PC-3 (cell line): ENCODE results near the gene PAEP.

Source experiments
- CTCF ChIP-seq: fragments of 300-600 bp; sonication (generic); conservative IDR thresholded peaks from 2 replicates; pipeline ENCODE4 v1.5.1; 2017; ENCODE audit warnings: antibody characterized with exemption, low read depth, mild to moderate bottlenecking, low read length
- EZH2 ChIP-seq: fragments of 300-600 bp; sonication (generic); IDR thresholded peaks from one replicate; pipeline ENCODE4 v1.6.1; 2017; ENCODE audit warnings: antibody characterized with exemption, mild to moderate bottlenecking, low read length; ENCODE audit not compliant: unreplicated experiment

- TF ChIP-seq CTCF (no peak), EZH2 (no peak)
Measured at GRCh38 chr9:135611142-135611874, 49.8 kb downstream of the PAEP start.
